Measurements from ENCODE around the gene NGB. TPM values are rescaled to one million over a fixed set of nuclear protein-coding genes. Genes with fewer than 3 reads are reported as not detected.
"Not testable (repeated sequence)": the region's sequence is repeated elsewhere in the genome, so short reads cannot be mapped to it uniquely, and the experiment has no call there.

The NGB gene
- not detected for polyA plus RNA-seq (ENCODE audit: insufficient read depth in 1 of 5, insufficient read length in 5 of 5, low replicate concordance in 1 of 5)
- long read RNA-seq, donor 1, result 0 reads
- long read RNA-seq, donor 2, result 0 reads
- long read RNA-seq, donor 3, result 0 reads
- long read RNA-seq, donor 4, result 0 reads
- long read RNA-seq, donor 5, result 0 reads
- long read RNA-seq, donor 6, result 0 reads
- long read RNA-seq, donor 7, result 0 reads
- long read RNA-seq, donor 8, result 0 reads

GRCh38 chr14:77271113-77271710 is at the start of gene NGB:
TSS of gene NGB (minus strand) at chr14:77271206. CDS start at chr14:77270937, 269 bp downstream.
- no peak for DNase-seq

GRCh38 chr14:77320238-77320935 is 49.4 kb upstream of the NGB start, which contains the start of gene POMT2:
TSS of gene POMT2 (minus strand) at chr14:77320883. CDS start at chr14:77320681, 202 bp downstream.
- DNase-seq, result peak; percentile 88

- no peak for DNase-seq
These were observed 48.4 kb upstream of the NGB start for GRCh38 chr14:77319422-77319821.

- not testable (repeated sequence) for DNase-seq
These were observed 47.8 kb upstream of the NGB start for GRCh38 chr14:77318756-77319155.

- no peak for DNase-seq
These were observed 47.1 kb upstream of the NGB start for GRCh38 chr14:77318006-77318553.

GRCh38 chr14:77316872-77317301 is 45.9 kb upstream of the NGB start:
- DNase-seq, result no peak

GRCh38 chr14:77316195-77316505 is 45.1 kb upstream of the NGB start:
- no peak for DNase-seq

GRCh38 chr14:77314539-77315457 is 43.8 kb upstream of the NGB start:
- DNase-seq, result no peak

GRCh38 chr14:77314043-77314442 is 43.0 kb upstream of the NGB start:
- DNase-seq, result no peak

GRCh38 chr14:77313371-77313770 is 42.4 kb upstream of the NGB start:
- DNase-seq, result no peak

GRCh38 chr14:77311217-77311616 is 40.2 kb upstream of the NGB start:
- DNase-seq, result no peak

- no peak for DNase-seq
These were observed 39.0 kb upstream of the NGB start for GRCh38 chr14:77310026-77310425.

- no peak for DNase-seq
These were observed 38.1 kb upstream of the NGB start for GRCh38 chr14:77309131-77309530.

- no peak for DNase-seq
These were observed 36.0 kb upstream of the NGB start for GRCh38 chr14:77306851-77307496.

GRCh38 chr14:77306416-77306815 is 35.4 kb upstream of the NGB start:
- DNase-seq, result no peak

- DNase-seq, result no peak
These were observed 34.7 kb upstream of the NGB start for GRCh38 chr14:77305696-77306095.

GRCh38 chr14:77303417-77304156 is 32.6 kb upstream of the NGB start:
- no peak for DNase-seq

- DNase-seq, result no peak
These were observed 31.9 kb upstream of the NGB start for GRCh38 chr14:77302926-77303325.

GRCh38 chr14:77301103-77301502 is 30.1 kb upstream of the NGB start:
- peak; percentile 52 to 75 for DNase-seq

- no peak for DNase-seq
These were observed 28.8 kb upstream of the NGB start for GRCh38 chr14:77299771-77300170.

- DNase-seq, result no peak
These were observed 25.9 kb upstream of the NGB start for GRCh38 chr14:77296906-77297305.
